Hepatic stellate cell (primary cell): ENCODE measurements around the gene THAP8.
A peak's percentile ranks its signal among the peaks of the same experiment; 100 is the strongest.

Experiments
- DNase-seq: peaks from one replicate; pipeline ENCODE4 v3.0.0; 2011; ENCODE audit warnings: low spot score

Gene THAP8

GRCh38 chr19:36030264-36031148, 23.6 kb downstream of the THAP8 start:
- DNase-seq = peak; percentile 42

DNA sequence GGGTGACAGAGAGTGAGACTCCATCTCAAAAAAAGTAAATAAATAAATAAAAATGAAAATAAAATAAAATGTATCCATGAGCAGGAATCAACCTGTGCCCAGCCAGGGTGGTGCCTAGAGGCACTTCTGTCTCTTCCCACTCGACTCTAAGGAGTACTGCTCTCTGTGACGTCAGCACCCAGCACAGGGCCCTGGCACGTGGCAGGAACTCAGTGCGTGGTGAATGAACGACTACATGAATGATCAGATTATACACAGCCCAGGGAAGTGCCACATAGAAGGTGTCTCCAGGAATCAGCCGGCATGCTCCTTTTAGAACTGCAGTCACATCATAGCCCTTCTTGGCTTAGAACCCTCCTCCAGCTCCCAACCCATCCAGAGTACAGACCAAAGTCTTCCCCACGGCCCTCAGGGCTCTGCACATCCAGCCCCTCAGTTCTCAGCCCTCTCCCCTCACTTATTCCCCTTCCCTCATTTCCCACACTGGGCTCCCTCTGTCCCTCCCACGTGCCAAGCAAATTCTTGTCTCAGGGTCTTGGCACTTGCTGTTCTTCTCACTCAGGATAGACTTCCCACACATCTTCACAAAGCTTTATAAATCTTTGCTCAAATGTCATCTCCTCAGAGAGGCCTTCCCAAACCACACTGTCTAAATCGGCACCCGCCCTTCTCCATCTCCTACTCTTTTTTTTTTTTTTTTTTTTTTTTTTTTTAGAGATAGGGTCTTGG, 25.6 kb downstream of the THAP8 start:
- no peak for DNase-seq

DNA sequence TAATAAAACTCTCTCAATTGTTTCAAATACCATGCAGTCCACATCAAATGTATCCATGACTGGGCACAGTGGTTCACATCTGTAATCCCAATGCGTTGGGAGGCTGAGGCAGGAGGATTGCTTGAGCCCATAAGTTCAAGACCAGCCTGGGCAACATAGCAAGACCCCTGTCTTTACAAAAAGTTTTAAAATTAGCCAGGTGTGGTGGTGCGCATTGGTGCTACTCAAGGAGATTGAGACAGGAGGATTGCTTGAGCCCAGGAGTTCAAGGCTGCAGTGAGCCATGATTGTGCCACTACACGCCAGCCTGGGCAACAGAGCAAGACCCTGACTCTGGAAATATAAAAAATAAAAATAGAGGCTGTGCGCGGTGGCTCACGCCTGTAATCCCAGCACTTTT, 26.4 kb downstream of the THAP8 start:
- no peak for DNase-seq

DNA sequence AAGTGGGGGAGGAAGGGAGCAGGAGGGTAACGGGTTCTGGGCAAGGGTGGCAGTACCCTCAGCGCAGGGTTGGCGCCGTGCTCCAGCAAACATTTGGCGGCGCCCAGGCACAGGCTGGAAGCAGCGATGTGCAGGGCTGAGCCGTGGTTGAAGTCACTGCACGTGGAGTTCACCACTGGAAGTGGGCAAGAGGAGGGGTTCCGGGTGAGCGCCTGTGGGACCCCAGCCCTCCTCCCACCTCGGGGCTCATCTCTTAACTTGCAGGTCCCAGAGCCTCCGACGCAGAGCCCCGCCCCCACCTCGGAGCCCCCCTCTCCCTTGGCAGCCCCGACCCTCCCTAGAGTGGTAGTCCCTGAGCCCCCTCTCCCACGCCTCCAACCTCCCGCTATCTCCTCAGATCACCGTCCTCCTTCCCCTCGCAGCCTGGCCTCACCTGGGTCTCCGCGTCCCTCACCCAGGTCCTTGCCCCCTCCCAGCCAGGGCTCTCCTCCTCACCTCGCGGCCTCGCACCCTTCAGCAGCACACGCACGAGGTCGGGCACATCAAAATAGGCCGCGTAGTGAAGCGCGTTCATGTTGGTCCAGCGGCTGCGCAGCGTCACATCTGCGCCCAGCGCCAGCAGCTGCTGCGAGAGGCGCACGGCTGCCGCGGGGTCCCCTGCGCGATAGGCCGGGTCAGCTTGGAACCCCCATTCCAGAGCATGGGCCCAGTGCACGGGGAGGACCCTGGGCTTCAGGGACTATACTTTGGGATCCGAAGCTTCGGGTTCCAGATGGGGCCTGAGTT, 27.8 kb downstream of the THAP8 start:
- DNase-seq = no peak

GRCh38 chr19:36025541-36025940, 28.5 kb downstream of the THAP8 start:
- DNase-seq = no peak

DNA sequence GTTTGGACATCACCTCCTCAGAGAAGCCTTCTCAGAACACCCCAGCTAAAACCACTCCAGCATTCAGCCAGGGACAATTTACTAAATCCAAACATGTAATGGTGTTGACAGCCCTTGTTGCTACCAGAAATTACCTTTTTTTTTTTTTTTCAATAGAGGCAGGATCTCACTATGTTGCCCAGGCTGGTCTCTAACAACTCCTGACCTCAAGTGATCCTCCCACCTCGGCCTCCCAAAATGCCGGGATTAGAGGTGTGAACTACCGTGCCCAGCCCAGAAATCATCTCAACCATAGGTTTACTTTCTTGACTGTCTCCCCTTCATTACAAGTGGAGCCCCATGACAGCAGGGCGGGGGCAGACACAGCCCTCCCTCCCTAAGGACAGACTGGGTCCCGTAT, 30.7 kb downstream of the THAP8 start:
- DNase-seq = no peak

GRCh38 chr19:36019061-36019670, 34.9 kb downstream of the THAP8 start:
- no peak for DNase-seq

DNA sequence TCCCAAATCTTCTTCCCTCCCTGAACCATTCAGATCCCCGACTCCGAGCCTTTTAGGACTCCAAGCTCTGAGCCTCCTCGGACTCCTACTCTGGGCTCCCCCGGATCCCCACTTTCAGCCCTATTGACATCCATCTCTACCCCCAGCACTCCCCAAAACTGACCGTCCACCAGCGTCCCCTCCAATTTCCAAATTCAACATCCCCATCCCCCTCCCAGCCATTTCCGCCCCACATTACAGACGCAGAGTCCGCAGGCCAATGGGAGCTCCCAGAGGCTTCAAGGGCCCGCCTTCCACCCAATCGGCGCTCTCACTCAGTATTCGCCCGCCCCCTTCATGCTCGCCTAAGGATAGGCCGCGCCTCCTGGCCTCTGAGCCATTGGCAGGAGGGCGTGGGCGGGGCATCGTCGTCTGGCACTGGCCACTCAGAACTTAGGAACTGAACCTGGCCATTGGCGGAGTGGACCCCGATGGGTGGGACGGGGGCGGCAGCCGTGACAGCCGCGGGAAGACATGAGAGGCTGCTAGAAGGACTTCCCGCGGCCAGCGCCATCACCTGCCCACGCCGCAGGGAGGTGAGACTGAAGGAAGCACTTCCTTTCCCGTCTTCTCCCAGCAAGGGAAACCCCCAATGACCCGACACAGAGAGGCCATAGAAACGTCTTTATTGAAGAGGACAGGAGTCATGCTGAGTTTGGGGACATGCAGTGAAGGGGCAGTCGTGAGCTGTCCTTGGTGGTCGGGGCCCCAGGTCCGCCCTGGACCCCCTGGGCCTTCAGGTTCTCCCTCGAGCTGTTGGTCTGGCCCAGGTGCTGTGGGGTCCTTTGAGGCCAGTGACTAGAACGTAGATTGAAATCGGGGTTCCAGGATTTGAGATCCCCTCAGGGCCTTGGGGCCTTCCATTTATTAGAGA, 39.8 kb downstream of the THAP8 start, which contains the start of gene ALKBH6:
ALKBH6 (minus strand) TSS at position 202 of the 913 bp plus-strand sequence. CDS start 816 bp downstream, outside the sequence.
- peak; percentile 99 for DNase-seq

- DNase-seq = no peak
These were observed 40.6 kb downstream of the THAP8 start for GRCh38 chr19:36013280-36014011.

- DNase-seq = no peak
These were observed 43.7 kb downstream of the THAP8 start for GRCh38 chr19:36010402-36010801.

DNA sequence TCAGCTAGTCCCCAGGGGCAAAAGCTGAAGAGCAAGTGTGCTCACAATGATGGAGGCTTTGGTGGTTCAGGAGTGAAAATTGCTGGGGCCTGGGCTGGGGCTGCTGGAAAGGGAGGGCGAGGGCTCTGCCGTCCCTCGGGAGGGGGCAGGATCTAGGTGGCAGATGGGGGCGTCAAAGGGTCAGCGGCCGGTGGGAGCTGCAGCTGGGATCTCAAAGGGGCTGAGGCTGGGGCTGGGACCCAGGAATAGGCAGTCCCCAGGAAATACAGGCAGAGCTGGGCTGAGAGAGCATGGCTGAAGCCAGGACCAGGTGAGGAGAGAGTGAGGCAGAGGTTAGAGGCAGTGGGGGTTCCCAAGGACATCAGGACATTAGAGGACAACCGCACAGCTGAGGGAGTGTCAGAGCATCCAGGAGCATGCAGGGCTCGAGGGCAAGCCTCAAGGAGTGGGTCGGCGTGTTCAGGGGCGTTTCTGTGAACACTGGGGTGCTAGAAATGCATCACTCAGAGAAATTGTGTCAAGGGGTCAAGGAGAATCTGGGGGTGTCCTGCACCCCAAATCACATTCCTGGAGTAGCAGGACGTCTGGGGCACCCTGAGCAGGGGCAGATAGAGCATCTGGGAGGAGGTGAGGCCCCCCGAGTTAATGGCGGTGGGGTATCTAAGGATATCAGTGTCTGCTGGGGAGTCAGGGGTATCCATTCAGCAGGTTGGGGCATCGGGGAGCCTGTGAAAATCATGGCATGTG, 44.3 kb downstream of the THAP8 start:
- no peak for DNase-seq

DNA sequence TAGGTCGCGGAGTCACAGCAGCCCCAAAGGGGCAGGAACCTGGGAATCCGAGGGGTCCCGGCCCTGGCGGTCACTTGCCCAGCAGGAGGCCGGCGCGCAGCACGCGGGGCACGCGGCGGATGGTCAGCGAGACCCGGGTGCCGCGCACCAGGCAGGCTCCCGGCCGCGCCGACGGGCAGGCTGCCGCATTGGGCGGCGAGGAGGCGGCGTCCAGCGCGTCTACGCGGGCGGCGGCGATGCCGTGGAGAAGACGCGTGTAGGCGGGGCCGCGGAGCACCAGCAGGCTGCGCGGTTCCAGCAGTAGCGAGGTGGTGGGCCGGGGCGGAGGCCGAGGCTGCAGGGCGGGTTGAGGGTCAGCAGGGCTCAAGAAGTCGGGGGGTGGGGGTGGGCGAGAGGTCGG, 44.9 kb downstream of the THAP8 start:
- peak; percentile 80 for DNase-seq

- no peak for DNase-seq
These were observed 45.6 kb downstream of the THAP8 start, which contains the start of gene SYNE4 for GRCh38 chr19:36008336-36008978. SYNE4 (minus strand) TSS chr19:36008813; CDS start chr19:36008681, 132 bp downstream.

DNA sequence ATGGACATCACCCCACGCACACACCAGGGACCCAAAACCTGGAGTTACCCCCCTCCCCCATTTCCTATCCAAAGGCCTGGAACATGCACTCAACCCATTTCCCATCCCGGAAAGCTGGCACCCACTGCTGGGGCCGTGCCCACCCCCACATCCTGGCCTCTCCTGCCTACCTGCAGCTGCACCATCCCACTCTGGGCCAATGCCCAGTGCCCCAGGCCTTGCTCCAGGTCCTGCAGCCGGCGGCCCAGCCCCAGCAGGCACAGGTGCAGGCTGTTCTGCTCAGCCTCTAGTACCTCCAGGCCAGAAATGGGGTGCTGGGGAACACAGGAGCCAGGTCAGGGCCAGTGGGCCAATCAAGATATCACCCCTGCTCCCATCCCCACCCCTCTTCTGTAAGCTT, 47.1 kb downstream of the THAP8 start:
- DNase-seq = no peak

DNA sequence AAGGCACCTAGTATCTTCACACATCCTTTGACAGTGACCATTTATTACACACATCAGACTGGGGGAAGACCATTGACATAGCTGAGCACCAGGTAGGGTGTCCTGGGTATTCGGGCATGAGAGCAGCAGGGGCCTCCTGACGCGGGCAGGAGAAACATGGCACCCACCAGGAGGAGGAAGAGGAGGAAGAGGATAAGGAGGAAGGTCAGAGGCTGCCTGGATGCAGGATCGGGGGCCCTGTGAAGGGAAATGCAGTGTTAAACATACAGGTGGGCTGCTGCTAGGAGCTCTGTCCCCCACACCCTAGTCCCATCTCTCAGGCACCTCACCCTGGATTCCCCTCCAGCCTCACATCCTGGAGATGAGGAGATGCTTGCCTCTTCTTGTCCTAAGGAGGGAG, 50.8 kb downstream of the THAP8 start:
- DNase-seq = no peak

- no peak for DNase-seq
These were observed 52.5 kb downstream of the THAP8 start for GRCh38 chr19:36001605-36002004.

GRCh38 chr19:35996777-35997176, 57.3 kb downstream of the THAP8 start:
- no peak for DNase-seq

- DNase-seq = peak; percentile 98
These were observed 58.8 kb downstream of the THAP8 start, which contains the start of gene SDHAF1 for GRCh38 chr19:35995048-35995993. SDHAF1 (plus strand) TSS chr19:35995188; CDS start chr19:35995275, 87 bp downstream.
